Activated T-helper 1 cell treated with Interleukin-2 at 50 U/mL for 16 hours (primary cell): Measurements from ENCODE around the gene RDH8.
"Not testable (repeated sequence)": the region's sequence is repeated elsewhere in the genome, so short reads cannot be mapped to it uniquely, and the experiment has no call there.

Experiments used
- DNase-seq: peaks from one replicate; pipeline ENCODE4 v3.0.0-alpha.2; 2020; ENCODE audit warnings: low read depth

RDH8 gene

DNA sequence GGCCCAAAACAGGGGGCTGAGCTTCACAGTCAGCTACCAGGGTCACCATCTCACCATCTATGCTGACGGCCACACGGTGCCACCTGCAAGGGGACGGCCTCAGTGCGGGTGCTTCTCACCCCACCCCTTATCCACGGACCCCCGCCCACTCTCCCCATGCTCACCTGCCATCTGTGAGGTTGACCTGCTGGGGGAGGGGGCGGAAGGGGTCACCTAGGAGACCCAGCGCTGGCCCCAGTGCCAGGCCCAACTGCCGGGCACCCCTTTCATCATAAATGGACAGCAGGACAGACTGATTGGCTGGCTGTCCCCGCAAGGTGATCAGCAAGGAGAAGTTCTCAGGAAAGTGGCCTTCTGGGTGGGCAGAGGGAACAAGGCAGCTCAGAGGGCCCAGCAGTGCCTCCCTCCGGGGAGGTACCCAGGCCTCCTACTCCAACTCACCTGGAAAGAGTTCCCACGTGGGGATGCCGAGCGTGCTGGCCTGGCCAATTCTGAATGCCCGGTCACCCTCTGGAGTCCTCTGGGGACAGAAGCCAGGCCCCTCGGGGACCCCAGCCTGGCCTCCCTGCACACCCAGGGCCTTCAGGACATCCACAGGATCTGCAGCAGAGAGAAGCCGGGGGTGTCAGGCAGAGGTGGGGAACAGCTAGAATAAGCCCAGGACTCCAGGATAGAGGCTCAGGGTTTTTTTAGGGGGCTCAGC, 7.5 kb upstream of the RDH8 start:
- no peak for DNase-seq

GRCh38 chr19:10006335-10006708, 7.0 kb upstream of the RDH8 start:
- DNase-seq, result no peak

GRCh38 chr19:10006752-10007323, 6.4 kb upstream of the RDH8 start:
- DNase-seq, result no peak

GRCh38 chr19:10007371-10008183, 5.7 kb upstream of the RDH8 start:
- DNase-seq, result no peak

DNA sequence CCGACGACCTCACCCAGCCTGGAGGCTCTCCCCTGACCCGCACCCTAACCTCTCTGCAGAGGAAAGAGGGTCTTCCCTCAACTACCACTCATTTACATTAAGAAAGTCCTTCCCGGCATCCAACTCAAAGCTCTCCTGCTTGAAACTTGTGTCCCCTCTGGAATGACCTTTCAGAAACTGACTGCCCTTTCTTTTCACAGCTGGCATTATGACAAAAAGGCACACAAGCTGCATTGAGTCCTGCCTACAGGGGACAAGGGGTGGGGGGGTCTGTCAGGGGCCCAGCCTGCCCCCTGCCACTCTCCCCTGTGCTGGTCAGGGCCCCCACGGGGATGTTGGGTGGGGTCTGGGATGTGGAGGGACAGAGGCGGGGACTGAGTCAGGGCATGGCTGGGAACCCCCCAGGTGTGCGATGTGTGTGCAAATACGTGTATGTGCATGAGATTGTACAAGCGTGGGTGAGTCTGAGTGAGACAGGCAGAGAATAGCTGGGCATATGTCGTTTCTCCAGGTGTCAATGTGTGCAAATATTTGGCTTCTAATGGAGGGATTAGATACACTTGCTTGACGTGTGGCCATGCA, 5.0 kb upstream of the RDH8 start:
- DNase-seq, result no peak

DNA sequence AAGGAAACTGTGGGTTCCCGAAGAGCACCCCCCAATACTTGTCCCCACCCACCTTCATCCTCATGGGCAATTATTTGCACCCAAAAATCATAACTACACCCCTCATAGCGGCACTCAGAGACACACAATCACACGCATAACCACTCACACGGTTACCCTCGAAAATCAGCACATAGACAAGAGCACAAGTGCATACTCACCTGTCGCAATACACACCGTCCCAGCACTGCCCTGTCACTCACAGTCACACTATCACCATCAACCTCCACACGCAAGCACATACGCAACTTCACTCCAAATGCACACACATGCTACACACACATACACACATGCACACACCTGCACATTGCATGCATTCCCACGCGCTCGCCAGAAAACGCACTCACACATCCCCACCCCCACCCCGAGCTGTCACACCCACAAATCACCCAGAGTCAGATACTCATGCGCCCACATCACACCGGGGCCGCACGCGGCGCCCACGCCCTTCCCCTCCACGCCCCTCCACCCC, 3.5 kb upstream of the RDH8 start:
- DNase-seq, result no peak

GRCh38 chr19:10010247-10010691, 3.0 kb upstream of the RDH8 start, which contains the start of gene COL5A3:
Gene COL5A3 (minus strand): TSS chr19:10010504. CDS start chr19:10010385, 119 bp downstream.
- DNase-seq, result no peak

- DNase-seq, result no peak
These were observed 2.3 kb upstream of the RDH8 start for GRCh38 chr19:10010939-10011338.

GRCh38 chr19:10011974-10012373, 1.3 kb upstream of the RDH8 start:
- DNase-seq, result no peak

DNA sequence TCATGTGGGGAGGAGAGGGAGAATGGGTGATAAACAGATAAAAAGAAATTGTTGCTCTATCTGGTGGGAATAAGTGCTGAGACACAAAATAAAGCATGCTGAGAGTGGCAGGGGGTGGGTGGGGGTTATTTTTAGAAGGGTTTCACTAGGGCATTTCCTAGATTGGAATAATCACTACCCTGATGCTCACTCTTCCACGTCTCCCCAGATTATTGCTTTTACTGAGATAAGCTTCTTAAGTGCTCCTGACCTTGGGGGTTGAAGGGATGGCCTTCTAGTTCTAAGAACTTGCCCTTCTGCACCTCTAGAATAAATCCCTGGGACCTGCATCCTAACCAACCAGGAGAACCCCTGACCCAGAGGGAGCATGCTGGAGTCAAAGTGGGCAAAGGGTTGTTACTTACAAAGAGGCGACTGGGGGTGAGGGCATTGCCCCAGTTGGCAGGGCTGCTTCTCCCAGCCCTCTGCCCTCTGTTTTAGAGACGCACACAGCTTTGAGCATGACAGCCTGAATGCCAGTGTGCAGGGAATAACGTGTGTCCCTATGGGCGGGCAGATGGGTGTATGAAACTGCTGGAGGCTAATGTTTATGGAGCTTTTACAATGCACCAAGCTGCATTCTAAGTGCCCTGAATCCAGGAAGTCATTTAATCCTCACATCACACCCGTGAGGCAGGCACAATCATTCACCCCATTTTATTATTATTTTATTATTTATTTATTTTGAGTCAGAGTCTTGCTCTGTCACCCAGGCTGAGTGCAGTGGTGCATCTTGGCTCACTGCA, 743 bp downstream of the RDH8 start:
- DNase-seq, result no peak

DNA sequence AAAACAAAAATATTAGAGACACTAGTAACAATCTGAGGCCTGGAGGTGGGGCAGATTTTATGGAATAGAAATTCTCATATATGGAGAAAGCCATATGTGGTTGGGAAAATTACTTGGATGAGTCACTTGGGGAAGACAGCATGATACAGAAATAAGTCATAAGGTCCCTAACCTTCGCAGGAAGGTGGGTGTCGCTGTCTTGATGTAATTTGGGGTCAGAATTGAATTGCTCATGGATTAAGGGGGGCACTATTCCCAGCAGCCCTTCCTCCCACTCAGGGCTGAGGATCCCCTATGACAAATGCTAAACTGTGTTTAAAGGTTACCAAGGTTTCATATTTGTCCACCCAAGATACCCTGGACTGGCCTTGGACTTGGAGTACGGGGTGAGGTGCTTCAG, 5.0 kb downstream of the RDH8 start:
- DNase-seq, result no peak

- no peak for DNase-seq
These were observed 5.5 kb downstream of the RDH8 start for GRCh38 chr19:10018786-10019185.

DNA sequence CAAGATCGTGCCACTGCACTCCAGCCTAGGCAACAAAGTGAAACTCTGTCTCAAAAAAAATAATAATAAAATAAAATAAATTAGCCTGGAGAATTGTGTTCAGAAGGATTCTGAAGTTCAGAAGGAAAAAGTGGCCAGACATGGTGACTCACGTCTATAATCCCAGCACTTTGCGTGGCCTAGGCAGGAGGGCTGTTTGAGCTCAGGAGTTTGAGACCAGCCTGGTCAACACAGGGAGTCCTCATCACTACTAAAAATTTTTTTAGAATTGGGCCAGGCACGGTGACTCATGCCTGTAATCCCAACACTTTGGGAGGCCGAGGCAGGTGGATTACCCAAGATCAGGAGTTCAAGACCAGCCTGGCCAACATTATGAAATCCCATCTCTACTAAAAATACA, 6.0 kb downstream of the RDH8 start:
- no peak for DNase-seq

GRCh38 chr19:10020851-10021250, 7.6 kb downstream of the RDH8 start:
- no peak for DNase-seq

GRCh38 chr19:10021446-10021845, 8.2 kb downstream of the RDH8 start:
- no peak for DNase-seq

GRCh38 chr19:10021863-10022262, 8.6 kb downstream of the RDH8 start:
- DNase-seq, result no peak

- DNase-seq, result not testable (repeated sequence)
These were observed 9.8 kb downstream of the RDH8 start for GRCh38 chr19:10023096-10023495.

DNA sequence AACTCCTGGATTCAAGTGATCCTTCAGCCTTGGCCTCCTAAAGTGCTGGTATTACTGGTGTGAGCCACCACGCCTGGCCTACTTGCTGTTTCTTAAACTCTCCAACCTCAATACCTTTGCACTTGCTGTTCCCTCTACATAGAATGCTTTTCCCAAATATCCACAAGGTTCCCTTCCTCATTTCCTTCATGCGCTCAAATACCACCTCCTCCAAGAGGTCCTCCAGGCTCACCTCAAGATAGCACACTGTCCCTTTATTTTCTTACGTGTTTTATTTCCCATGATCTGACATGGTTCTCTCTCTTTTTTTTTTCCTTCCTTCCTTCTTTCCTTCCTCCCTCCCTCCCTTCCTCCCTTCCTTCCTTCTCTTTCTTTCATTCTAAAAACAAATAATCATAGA, 13.5 kb downstream of the RDH8 start:
- no peak for DNase-seq

GRCh38 chr19:10027158-10027997, 14.1 kb downstream of the RDH8 start:
- peak; percentile 54 for DNase-seq

- DNase-seq, result no peak
These were observed 20.3 kb downstream of the RDH8 start for GRCh38 chr19:10033614-10034013.

DNA sequence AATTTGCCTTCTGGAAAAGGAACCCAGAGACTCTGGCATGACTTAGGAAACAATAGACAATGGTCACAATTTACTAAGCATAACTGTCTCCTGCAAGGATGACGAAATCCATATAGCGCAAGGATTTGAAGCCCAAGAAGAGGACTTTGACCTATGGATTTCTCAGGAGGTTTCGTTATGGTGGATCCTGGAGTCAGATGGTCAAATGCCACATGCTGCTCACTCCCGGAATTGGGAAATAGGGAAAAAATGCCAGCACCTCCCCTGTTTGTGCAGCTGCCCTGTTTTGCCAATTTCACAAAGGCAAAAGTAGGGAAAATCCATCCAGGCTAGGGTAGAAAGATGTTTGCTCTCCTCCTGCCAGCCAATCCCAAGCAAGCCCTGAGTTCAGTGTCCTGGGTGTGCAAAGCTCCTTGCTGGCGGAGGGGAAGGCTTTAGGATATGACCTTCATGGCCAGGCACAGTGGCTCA, 23.4 kb downstream of the RDH8 start:
- no peak for DNase-seq
